GM12801 (cell line): ENCODE measurements around the gene NMRK2.

ENCODE experiments used
- TF ChIP-seq, protein P1 (sequence below): IDR thresholded peaks from one replicate; pipeline ENCODE4 v1.5.1; 2011; ENCODE audit warnings: control low read depth; ENCODE audit not compliant: insufficient read length; ENCODE audit errors: extremely low read depth

NMRK2 gene

DNA sequence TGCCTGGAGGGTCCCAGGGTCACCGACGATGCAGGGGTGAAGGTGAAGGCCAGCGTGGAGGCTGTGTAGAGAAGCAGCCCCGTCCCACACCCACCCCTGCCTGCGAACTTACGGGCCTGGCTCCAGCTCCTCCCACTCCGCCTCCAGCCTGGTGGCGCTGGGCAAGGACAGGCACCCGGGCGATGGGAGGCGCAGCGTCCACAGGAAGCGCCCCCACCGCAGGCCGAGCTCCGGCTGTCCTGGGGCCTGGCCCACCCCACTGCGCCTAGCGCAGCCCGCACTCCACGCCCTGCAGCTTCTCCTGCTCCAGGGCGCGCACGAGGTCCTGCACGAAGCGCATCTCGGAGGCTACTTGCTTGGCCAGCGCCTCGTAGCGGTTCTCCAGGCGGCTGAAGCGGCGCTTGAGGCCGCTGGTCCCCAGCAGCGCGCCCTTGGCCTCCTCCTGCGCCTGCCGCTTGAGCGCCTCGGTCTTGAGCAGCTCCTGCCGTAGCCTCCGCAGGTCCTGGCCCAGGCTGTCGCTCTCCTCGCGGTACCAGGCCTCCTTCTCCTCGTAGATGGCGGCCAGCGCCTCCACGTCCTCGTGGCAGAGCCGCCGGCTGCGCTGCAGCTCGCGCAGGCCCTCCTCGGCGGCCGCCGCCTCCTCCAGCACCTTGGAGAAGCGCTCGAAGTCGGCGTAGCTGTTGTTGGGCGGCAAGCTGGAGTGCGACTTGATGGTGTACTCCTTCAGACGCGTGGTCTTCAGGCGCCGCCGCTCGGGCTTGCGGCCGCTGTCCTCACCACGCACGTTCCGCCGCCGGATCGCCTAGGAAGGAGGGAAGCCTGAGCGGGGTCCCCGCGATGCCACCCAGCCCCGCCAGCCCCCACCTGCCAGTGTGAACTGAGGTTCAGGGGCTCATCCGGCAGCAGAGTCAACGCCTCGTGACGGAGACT lies 26.2 kb downstream of the NMRK2 start:
- TF ChIP-seq, protein P1, sequence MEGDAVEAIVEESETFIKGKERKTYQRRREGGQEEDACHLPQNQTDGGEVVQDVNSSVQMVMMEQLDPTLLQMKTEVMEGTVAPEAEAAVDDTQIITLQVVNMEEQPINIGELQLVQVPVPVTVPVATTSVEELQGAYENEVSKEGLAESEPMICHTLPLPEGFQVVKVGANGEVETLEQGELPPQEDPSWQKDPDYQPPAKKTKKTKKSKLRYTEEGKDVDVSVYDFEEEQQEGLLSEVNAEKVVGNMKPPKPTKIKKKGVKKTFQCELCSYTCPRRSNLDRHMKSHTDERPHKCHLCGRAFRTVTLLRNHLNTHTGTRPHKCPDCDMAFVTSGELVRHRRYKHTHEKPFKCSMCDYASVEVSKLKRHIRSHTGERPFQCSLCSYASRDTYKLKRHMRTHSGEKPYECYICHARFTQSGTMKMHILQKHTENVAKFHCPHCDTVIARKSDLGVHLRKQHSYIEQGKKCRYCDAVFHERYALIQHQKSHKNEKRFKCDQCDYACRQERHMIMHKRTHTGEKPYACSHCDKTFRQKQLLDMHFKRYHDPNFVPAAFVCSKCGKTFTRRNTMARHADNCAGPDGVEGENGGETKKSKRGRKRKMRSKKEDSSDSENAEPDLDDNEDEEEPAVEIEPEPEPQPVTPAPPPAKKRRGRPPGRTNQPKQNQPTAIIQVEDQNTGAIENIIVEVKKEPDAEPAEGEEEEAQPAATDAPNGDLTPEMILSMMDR = no peak

DNA sequence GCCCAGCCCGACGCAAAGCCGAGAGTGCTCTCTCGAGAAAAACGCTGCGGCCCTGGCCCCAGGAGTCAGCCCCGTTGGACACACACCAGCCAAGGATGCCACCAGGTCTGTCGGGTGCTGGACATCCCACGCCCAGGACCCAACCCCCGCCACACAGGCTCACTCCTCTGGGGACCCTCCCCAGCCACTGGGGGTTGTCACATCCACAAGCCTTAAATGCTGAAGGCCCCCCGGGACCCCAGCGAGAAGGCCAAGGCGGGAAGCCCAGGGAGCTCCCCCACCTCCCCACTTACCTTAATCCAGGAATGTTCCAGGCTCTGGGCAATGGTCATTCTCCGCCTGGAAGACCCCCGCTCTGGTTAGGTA lies 26.9 kb downstream of the NMRK2 start:
- TF ChIP-seq, protein P1 = no peak

DNA sequence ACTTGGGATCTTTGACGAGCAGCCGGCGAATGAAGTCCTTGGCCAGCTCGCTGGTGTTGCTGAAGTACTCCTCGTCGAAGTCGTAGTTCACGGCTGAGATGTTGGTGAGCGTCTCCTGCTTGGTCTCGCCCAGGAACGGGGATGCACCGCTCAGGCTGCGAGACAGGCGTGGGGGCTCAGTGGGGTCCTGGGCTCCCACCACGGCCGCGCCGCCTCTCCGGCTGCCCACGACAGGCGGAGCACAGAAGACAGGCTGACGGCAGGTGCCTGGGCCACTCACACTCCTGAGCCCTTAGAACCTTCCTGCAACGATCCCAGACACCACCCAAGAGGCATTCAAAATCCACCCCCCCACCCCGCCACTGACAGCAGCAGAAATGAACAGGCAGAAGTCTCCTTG lies 28.1 kb downstream of the NMRK2 start:
- TF ChIP-seq, protein P1 = no peak

DNA sequence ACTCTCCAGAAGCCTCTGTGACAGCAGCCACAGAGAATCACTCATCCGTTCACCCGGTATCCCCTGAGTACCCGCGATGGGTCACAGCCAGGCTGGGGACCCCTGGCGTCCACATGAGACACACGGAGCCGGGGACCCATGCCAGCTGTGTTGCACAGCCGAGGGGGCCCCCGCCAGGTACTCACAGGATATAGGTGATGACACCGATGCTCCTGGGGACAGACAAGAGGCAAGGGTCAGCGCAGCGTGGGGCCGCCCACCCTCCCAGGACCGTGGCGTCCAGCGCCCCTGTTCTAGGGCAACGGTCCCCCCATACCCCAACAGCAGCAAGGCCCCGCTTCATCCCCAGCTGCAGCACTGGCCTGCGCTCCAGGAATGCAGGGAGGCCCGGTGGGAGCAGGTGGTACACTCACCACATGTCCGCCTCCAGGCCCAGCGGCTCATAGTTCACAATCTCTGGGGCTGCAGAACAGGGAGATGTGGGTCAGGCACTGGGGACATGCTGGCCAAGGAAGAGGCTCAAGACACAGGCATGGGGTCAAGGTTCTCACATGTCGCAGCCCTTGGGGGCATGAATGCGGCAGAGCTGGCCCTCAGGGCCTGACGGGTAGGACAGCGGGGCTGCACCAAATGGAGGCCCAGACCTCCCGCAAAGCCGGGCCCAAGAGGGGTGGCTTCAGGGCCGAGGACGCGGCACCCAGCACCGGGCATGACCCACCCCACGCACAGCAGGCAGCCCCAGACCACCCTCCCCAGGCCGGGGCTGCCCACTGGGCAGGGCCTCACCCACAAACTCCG lies 30.8 kb downstream of the NMRK2 start:
- TF ChIP-seq, protein P1 = no peak

DNA sequence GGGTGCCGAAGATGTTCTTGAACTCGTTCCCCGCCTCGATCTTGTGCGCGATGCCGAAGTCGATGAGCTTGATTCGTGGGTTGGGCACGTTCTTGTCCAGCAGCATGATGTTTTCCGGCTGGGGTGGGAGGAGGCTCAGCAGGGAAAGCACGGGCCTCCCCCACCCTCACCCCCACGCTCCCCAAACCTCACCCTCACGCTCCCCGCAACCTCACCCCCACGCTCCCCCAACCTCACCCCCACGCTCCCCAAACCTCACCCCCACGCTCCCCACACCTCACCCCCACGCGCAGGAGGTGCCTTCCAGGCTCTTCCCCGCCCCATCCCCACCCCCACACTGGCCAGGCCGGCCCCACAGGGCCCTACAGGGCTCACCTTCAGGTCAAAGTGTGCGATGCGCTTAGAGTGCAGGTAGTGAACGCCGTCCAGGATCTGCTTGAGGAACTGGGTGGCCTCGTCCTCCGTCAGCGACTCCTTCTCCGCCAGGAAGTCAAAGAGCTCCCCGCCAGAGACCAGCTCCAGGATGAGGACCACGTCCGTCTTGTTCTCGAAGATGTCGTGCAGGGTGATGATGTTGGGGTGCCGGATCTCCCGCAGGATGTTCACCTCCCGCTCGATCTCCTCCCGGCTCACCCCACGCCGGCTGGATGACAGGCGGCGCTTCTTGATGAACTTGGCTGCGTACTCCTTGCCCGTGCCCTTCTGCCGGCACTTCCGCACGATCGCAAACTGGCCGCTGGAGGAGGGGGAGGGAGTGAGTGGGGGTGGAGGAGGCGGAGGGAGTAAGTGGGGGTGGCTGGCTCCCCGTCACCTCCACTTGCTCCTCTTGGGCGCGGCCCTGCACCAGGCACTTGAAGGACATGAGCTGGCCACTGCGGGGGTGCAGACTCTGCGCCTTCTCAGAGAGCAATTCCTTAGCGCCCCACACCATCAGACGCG lies 31.7 kb downstream of the NMRK2 start:
- TF ChIP-seq, protein P1 = no peak

DNA sequence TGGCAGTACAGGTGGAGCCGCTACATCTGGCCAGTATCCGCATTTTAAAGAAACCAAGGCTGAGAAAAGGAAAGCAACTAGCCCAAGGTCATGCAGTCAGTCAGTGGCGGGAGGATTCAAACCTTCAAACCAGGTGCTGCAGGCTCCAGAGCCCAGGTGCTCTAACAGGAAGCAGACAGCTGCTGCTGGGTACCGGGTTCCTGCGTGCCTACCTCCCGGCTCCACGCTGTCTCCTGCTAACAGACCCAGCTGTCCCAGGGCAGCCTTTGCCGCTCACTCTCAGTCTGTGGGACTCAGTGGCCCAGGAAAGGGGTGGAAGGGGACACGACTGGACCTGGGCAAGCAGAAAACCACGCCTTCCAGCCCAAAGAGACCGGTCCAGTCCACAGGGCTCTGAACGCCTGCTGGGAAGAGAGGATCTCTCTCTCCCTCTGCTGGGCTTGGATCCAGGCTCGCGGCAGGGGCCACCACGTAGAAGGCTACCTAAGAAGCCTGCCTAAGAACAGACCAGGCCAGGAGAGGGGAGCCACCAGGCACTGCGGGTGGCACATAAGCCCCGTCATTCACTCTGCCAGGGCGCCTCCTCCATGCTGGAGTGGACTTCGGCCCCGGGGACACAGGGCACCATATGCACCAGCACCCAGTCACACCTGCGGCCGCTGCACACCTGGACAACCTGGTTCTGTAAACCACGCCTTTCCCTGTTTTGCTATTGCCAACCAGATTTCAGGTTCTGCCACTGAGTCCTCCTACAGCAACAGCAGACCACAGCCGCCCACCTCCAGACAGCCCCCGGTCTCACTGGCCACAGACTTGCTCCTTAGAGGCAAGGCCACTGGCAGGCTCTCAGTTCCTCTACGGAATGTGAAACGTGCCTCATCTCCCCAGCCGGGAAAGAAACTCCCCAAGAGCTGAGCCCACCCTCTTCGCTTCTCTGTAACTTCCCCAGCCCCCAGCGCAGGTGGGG lies 33.5 kb downstream of the NMRK2 start:
- TF ChIP-seq, protein P1 = no peak
